Measurements from ENCODE around the gene RNF181.
"Not testable (repeated sequence)": the region's sequence is repeated elsewhere in the genome, so short reads cannot be mapped to it uniquely, and the experiment has no call there.

The RNF181 gene

DNA sequence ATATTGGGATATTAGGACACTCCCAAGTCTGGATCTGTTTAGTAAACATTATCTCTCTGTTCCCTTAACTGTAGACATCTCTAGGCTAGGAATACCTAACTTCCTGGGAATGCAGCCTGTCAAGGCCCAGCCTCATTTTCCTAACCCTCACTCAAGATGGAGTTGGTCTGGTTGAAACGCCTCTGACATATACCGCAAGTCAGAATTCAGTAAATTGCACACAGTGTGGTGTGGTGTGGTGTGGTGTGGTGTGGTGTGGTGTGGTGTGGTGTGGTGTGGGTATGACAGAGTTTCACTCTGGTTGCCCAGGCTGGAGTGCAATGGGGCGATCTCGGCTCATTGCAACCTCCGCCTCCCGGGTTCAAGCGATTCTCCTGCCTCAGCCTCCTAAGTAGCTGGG lies 19.2 kb downstream of the RNF181 start:
- not testable (repeated sequence) for DNase-seq (ENCODE audit: low read depth)

DNA sequence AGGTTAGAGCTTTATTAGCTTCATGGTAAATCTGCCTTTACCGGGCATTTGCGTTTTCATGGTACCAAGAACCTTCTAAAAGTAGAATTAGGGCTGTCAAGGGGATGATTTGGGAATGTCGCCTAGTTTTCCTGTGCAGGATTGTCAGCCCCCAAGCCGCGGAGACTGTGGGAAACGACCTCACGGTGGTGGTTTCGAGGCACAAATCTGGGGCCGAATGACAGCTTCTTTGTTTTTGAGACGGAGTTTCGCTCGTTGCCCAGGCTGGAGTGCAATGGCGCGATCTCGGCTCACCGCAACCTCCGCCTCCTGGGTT lies 19.8 kb downstream of the RNF181 start:
- DNase-seq (ENCODE audit: low read depth), result no peak

DNA sequence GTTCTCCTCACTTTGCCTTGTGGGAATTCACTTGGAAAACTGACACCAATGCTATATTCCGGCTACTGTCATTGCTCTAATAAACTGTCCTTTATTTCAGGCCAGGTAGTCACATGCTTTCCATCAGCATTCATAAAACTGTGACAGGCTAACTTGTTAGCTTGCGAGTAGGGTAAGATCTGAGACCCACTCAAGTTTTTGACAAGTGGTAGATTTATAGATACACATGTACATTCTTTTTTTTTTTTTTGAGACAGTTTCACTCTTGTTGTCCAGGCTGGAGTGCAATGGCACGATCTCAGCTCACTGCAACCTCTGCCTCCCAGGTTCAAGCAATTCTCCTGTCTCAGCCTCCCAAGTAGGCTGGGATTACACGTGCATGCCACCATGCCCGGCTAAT lies 22.2 kb downstream of the RNF181 start:
- DNase-seq (ENCODE audit: low read depth), result not testable (repeated sequence)

DNA sequence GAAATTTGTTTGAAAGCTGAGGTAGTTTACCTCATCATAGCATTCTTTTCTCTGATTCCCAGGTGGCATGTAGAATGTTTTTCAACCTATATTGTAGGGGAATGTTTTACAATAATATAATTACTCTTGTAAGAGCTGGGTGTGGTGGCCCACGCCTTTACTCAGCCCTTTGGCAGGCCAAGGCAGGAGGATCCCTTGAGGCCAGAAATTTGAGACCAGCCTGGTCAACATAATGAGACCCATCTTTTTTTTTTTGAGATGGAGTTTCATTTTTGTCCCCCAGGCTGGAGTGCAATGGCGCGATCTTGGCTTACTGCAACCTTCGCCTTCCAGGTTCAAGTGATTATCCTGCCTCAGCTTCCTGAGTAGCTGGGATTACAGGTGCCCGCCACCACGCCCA lies 24.1 kb downstream of the RNF181 start:
- no peak for DNase-seq (ENCODE audit: low read depth)

DNA sequence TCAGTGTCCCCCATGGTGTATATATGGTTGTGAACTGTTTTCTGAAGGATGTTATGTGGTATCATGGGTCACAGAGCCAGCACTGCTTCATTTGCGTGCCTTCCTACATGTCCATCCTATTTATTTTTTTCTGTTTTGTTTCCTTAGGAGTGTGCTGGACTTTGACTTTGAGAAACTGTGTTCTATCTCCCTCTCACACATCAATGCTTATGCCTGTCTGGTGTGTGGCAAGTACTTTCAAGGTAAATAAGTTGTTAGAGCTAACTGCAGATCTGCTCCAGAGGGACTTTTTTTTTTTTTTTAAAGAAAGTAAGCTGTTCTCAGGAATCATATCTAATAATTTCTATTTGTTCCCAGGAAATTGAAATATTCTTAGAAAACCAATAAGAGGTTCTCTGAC lies 25.8 kb downstream of the RNF181 start:
- DNase-seq (ENCODE audit: low read depth), result no peak

DNA sequence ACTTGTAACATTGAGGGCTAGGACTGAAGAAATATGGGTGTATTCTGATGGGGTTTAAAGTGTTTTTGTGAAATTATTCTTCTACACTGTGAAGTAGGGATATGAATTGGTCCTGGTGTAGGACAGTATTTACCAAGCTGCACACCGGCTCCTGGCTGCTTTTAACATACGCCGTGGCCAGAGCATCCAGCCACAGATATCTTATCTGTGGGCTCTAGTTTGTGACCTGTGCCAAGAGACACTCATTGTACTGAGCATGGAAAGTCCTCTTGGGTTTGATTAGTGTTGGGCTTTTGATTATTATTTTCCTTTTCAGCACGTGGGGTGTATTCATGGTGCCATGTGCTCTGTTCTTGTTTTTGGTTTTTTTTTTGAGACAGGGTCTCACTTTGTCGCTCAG lies 28.4 kb downstream of the RNF181 start:
- DNase-seq (ENCODE audit: low read depth), result no peak

DNA sequence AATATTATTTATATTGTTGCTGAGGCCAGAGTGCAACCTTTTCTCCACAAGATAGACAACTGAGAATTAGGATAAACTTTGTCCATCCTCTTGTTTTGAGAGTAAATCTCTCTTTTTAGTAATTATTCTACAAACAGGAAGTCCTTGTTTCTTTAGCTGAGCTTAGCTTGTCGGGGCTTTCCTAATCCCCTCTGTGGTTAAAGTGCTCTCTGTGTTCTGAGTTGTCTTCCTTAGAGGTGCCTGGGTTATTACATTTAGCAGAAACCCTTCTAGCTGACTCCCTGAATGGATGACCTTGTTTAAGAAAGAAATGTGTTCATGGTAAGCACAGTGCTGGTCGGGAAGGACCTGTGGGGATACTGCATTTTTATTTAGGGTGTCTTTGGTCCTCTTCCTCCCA lies 33.1 kb downstream of the RNF181 start:
- DNase-seq (ENCODE audit: low read depth), result no peak

DNA sequence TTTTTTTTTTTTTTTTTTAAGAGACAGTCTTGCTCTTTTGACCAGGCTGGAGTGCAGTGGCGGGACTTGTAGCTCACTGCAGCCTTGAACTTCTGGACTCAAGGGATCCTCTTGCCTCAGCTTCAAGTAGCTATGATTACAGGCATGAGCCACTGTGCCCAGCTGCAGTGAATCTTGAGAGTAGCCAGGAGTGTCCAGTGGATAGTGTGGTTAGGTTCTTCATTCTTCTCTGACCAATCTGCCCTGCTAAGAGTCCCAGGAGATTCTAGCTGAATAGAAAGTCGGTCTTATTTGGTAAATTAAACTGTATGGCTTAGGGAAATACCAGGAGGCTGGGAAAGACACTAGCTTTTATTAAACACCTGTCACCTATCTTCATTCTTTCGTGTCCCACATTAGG lies 35.8 kb downstream of the RNF181 start:
- DNase-seq (ENCODE audit: low read depth), result no peak

DNA sequence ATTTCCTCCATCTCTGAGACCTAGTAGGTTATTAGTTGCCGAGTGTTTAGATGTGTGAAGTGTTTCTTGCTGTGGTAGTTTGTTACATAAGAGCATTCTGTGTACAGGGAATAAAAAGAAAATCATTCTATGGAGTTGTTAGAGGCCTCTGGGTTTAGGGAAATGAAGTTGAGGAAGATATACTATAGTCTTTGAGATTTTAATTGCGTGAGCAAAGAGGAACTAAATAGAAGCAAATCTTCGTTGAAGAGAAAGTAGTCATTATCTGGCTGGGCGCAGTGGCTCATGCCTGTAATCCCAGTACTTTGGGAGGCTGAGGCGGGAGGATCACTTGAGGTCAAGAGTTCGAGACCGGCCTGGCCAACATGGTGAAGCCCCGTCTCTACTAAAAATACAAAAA lies 39.5 kb downstream of the RNF181 start:
- no peak for DNase-seq (ENCODE audit: low read depth)

DNA sequence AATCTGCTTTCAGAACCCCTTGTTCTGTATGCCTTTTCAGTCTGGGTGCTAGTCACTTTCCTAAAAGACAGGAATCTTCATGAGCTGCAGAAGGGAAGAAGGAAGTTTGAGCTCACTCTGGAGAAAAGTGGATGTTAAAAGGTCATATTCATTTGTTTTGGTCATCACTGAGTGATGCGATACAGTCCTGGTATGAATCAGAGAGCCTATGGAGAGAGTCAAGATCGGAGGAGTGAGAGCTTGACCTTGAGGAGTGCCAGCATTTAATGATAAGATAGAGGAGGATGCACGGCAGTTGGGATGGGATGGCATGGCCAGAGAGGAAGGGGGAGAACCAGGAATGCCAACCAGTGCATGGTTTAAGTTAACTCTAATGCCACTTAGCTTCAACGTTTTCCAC lies 40.1 kb downstream of the RNF181 start:
- DNase-seq (ENCODE audit: low read depth), result no peak

DNA sequence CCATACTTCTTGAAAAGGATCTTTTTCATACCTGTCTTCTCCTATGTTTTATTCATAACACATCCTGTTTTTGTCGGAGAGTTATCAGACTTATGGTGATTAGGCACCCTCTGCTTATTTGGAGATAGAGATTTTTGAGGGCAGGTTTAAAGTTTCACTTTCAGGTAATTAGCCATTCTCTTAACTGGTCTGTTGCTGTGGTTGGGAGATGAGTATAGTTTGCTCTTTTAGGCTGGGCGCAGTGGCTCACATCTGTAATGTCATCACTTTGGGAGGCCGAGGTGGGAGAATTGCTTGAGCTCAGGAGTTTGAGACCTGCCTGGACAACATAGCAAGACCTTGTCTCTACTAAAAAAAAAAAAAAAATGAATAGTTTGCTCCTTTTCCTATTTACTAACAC lies 47.2 kb downstream of the RNF181 start:
- DNase-seq (ENCODE audit: low read depth), result no peak

DNA sequence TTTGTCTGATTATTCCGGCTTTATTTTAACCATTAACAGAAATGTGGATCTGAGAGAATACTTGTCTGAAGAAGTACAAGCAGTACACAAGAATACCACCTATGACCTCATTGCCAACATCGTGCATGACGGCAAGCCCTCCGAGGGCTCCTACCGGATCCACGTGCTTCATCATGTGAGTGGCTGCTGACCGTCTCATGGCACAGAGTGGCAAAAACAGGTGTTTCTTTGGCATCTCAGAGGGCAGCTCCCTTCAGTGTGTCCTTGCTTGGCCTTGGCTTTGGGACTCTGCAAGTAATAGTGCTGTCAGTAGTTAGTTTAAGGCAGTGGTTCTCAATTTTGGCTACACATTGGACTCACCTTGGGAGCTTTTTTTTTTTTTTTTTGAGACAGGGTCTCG lies 49.4 kb downstream of the RNF181 start:
- no peak for DNase-seq (ENCODE audit: low read depth)

DNA sequence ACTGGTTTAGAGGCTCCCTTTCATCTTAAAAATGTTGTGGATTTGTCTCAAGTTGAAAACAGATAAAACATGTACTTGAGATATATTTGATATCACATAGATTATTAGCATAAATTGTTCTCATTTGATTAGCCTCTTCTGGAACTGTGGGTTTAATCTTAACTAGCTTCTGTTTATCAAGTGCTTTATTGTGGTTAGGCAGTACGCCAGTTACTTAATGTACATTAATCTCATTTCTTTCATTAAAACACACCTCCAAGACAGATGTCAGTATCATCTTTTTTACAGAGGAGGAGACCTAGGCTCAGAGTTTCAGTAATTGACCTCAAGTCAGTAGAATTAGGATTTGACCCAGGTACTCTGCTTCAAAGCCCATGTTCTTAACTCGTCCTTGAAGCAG lies 50.6 kb downstream of the RNF181 start:
- no peak for DNase-seq (ENCODE audit: low read depth)

Measured in GM04504 (cell line).